Measurements from ENCODE around the gene ZRSR2.

- TF ChIP-seq, protein P1, sequence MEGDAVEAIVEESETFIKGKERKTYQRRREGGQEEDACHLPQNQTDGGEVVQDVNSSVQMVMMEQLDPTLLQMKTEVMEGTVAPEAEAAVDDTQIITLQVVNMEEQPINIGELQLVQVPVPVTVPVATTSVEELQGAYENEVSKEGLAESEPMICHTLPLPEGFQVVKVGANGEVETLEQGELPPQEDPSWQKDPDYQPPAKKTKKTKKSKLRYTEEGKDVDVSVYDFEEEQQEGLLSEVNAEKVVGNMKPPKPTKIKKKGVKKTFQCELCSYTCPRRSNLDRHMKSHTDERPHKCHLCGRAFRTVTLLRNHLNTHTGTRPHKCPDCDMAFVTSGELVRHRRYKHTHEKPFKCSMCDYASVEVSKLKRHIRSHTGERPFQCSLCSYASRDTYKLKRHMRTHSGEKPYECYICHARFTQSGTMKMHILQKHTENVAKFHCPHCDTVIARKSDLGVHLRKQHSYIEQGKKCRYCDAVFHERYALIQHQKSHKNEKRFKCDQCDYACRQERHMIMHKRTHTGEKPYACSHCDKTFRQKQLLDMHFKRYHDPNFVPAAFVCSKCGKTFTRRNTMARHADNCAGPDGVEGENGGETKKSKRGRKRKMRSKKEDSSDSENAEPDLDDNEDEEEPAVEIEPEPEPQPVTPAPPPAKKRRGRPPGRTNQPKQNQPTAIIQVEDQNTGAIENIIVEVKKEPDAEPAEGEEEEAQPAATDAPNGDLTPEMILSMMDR (conservative IDR thresholded peaks at IDR 0.05; ENCODE audit: low read depth in 2 of 2): no peak
- TF ChIP-seq EZH2phosphoT487 (IDR thresholded peaks at IDR 0.05; ENCODE audit: unreplicated experiment): no peak
- no peak for TF ChIP-seq EZH2 (IDR thresholded peaks at IDR 0.05; ENCODE audit: low read depth, unreplicated experiment)
- no peak for TF ChIP-seq POLR2AphosphoS5 (IDR thresholded peaks at IDR 0.05; ENCODE audit: low read depth)
- no peak for TF ChIP-seq CREB1 (CRISPR knock-in tag; IDR thresholded peaks at IDR 0.05; ENCODE audit: low read depth)
- TF ChIP-seq ZNF114 (CRISPR knock-in tag; IDR thresholded peaks at IDR 0.05): no peak
- no peak for TF ChIP-seq JUNB (IDR thresholded peaks at IDR 0.05; ENCODE audit: unreplicated experiment)
- TF ChIP-seq, protein P2, sequence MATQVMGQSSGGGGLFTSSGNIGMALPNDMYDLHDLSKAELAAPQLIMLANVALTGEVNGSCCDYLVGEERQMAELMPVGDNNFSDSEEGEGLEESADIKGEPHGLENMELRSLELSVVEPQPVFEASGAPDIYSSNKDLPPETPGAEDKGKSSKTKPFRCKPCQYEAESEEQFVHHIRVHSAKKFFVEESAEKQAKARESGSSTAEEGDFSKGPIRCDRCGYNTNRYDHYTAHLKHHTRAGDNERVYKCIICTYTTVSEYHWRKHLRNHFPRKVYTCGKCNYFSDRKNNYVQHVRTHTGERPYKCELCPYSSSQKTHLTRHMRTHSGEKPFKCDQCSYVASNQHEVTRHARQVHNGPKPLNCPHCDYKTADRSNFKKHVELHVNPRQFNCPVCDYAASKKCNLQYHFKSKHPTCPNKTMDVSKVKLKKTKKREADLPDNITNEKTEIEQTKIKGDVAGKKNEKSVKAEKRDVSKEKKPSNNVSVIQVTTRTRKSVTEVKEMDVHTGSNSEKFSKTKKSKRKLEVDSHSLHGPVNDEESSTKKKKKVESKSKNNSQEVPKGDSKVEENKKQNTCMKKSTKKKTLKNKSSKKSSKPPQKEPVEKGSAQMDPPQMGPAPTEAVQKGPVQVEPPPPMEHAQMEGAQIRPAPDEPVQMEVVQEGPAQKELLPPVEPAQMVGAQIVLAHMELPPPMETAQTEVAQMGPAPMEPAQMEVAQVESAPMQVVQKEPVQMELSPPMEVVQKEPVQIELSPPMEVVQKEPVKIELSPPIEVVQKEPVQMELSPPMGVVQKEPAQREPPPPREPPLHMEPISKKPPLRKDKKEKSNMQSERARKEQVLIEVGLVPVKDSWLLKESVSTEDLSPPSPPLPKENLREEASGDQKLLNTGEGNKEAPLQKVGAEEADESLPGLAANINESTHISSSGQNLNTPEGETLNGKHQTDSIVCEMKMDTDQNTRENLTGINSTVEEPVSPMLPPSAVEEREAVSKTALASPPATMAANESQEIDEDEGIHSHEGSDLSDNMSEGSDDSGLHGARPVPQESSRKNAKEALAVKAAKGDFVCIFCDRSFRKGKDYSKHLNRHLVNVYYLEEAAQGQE (IDR thresholded peaks at IDR 0.05; ENCODE audit: unreplicated experiment): no peak
- TF ChIP-seq ZNF462 (CRISPR knock-in tag; IDR thresholded peaks at IDR 0.05): no peak
- TF ChIP-seq NANOG (IDR thresholded peaks at IDR 0.05; ENCODE audit: borderline replicate concordance): no peak
Measured at GRCh38 chrX:15864629-15865028, 74.3 kb downstream of the ZRSR2 start.
